ENCODE results near the gene CLPTM1.

Gene CLPTM1

GRCh38 chr19:45005787-45006186 is 50.6 kb downstream of the CLPTM1 start:
- ATAC-seq, result no peak
- no peak for TF ChIP-seq TSHZ2 (CRISPR knock-in tag; IDR thresholded peaks at IDR 0.05)
- no peak for TF ChIP-seq CSRNP3 (CRISPR knock-in tag; IDR thresholded peaks at IDR 0.05)
- no peak for TF ChIP-seq ZFP30 (CRISPR knock-in tag; IDR thresholded peaks at IDR 0.05)
- TF ChIP-seq ARNTL (CRISPR knock-in tag; IDR thresholded peaks at IDR 0.05; ENCODE audit: borderline replicate concordance, low read depth), result no peak
- TF ChIP-seq BACH2 (CRISPR knock-in tag; IDR thresholded peaks at IDR 0.05; ENCODE audit: borderline replicate concordance), result no peak
- no peak for TF ChIP-seq SNAI2 (CRISPR knock-in tag; IDR thresholded peaks at IDR 0.05)
- no peak for TF ChIP-seq ESRRG (CRISPR knock-in tag; IDR thresholded peaks at IDR 0.05)
- no peak for TF ChIP-seq TOX (CRISPR knock-in tag; IDR thresholded peaks at IDR 0.05; ENCODE audit: borderline replicate concordance)
- no peak for TF ChIP-seq ZNF565 (CRISPR knock-in tag; conservative IDR thresholded peaks at IDR 0.05; ENCODE audit: low read depth)
- no peak for TF ChIP-seq ISL1 (CRISPR knock-in tag; IDR thresholded peaks at IDR 0.05)
- TF ChIP-seq ZC3H10 (CRISPR knock-in tag; IDR thresholded peaks at IDR 0.05), result no peak
- no peak for TF ChIP-seq OSR1 (CRISPR knock-in tag; IDR thresholded peaks at IDR 0.05)

GRCh38 chr19:45008552-45008951 is 53.4 kb downstream of the CLPTM1 start:
- ATAC-seq, result no peak; the same call in 2 of the 3 replicates
- TF ChIP-seq ZC3H10 (CRISPR knock-in tag; IDR thresholded peaks at IDR 0.05) (no peak), ZNF8 (CRISPR knock-in tag; IDR thresholded peaks at IDR 0.05) (no peak), CSDC2 (CRISPR knock-in tag; IDR thresholded peaks at IDR 0.05) (no peak), ESRRG (CRISPR knock-in tag; IDR thresholded peaks at IDR 0.05) (no peak), GLIS3 (CRISPR knock-in tag; IDR thresholded peaks at IDR 0.05) (no peak), ISL1 (CRISPR knock-in tag; IDR thresholded peaks at IDR 0.05) (no peak), RARB (CRISPR knock-in tag; IDR thresholded peaks at IDR 0.05) (no peak), PATZ1 (CRISPR knock-in tag; IDR thresholded peaks at IDR 0.05; ENCODE audit: borderline replicate concordance) (no peak), TOX (CRISPR knock-in tag; IDR thresholded peaks at IDR 0.05; ENCODE audit: borderline replicate concordance) (no peak), TSHZ2 (CRISPR knock-in tag; IDR thresholded peaks at IDR 0.05) (no peak), SNAI2 (CRISPR knock-in tag; IDR thresholded peaks at IDR 0.05) (no peak), PPARA (CRISPR knock-in tag; IDR thresholded peaks at IDR 0.05; ENCODE audit: borderline replicate concordance) (no peak), ZFP3 (CRISPR knock-in tag; IDR thresholded peaks at IDR 0.05) (no peak), TCF4 (CRISPR knock-in tag; IDR thresholded peaks at IDR 0.05; ENCODE audit: borderline replicate concordance) (no peak), CREB5 (CRISPR knock-in tag; IDR thresholded peaks at IDR 0.05; ENCODE audit: low read depth) (no peak)
